Ishikawa (cell line): ENCODE results near the gene EFNA2.

Experiments
- CEBPB ChIP-seq: IDR thresholded peaks from 2 replicates; pipeline ENCODE4 v1.6.1; 2012
- CREB1 ChIP-seq: IDR thresholded peaks from 2 replicates; pipeline ENCODE4 v1.6.1; 2012; ENCODE audit warnings: low read depth
- EGR1 ChIP-seq: IDR thresholded peaks from 2 replicates; pipeline ENCODE4 v1.6.1; 2012
- EP300 ChIP-seq: IDR thresholded peaks from 2 replicates; pipeline ENCODE4 v1.6.1; 2012; ENCODE audit warnings: borderline replicate concordance
- FOXM1 ChIP-seq: IDR thresholded peaks from 2 replicates; pipeline ENCODE4 v1.6.1; 2012; ENCODE audit warnings: low read depth, borderline replicate concordance
- MAX ChIP-seq: IDR thresholded peaks from 2 replicates; pipeline ENCODE4 v1.6.1; 2012
- NFIC ChIP-seq: IDR thresholded peaks from 2 replicates; pipeline ENCODE4 v1.6.1; 2012
- RAD21 ChIP-seq: IDR thresholded peaks from 2 replicates; pipeline ENCODE4 v1.6.1; 2012; ENCODE audit warnings: low read depth
- REST ChIP-seq: IDR thresholded peaks from 2 replicates; pipeline ENCODE4 v1.6.1; 2012; ENCODE audit warnings: low read depth, mild to moderate bottlenecking
- TAF1 ChIP-seq: IDR thresholded peaks from 2 replicates; pipeline ENCODE4 v1.6.1; 2012; ENCODE audit warnings: low read depth, mild to moderate bottlenecking
- TCF12 ChIP-seq: IDR thresholded peaks from 2 replicates; pipeline ENCODE4 v1.6.1; 2012; ENCODE audit warnings: low read depth
- TEAD4 ChIP-seq: IDR thresholded peaks from 2 replicates; pipeline ENCODE4 v1.6.1; 2012
- USF1 ChIP-seq: IDR thresholded peaks from 2 replicates; pipeline ENCODE4 v1.6.1; 2012
- YY1 ChIP-seq: IDR thresholded peaks from 2 replicates; pipeline ENCODE4 v1.6.1; 2012; ENCODE audit warnings: low read depth
- ZBTB7A ChIP-seq: IDR thresholded peaks from 2 replicates; pipeline ENCODE4 v1.6.1; 2012; ENCODE audit warnings: low read depth

The EFNA2 gene

GRCh38 chr19:1307320-1307719 is 21.6 kb downstream of the EFNA2 start:
- TF ChIP-seq EP300 (no peak), REST (no peak), EGR1 (no peak), FOXM1 (no peak), TEAD4 (no peak), MAX (no peak; the same call in 1 of the 2 replicates), RAD21 (no peak), TCF12 (no peak), CREB1 (no peak), NFIC (no peak), USF1 (no peak), ZBTB7A (no peak), YY1 (no peak), CEBPB (no peak), TAF1 (no peak)

GRCh38 chr19:1307755-1308303 is 22.2 kb downstream of the EFNA2 start:
- no peak for TF ChIP-seq NFIC
- no peak for TF ChIP-seq EP300
- peak; percentile 38; the same call in 1 of the 2 replicates for TF ChIP-seq ZBTB7A
- no peak for TF ChIP-seq REST
- no peak for TF ChIP-seq YY1

- no peak for TF ChIP-seq TEAD4
- no peak for TF ChIP-seq CEBPB
- TF ChIP-seq EGR1: no peak
- no peak for TF ChIP-seq FOXM1
- TF ChIP-seq EP300: no peak
- no peak for TF ChIP-seq TAF1
- no peak for TF ChIP-seq ZBTB7A
- no peak for TF ChIP-seq YY1
These were observed 23.0 kb downstream of the EFNA2 start for GRCh38 chr19:1308718-1309117.

GRCh38 chr19:1309977-1310852 is 24.5 kb downstream of the EFNA2 start:
- TF ChIP-seq TCF12: no peak
- no peak for TF ChIP-seq USF1
- no peak for TF ChIP-seq TEAD4
- no peak for TF ChIP-seq TAF1
- no peak for TF ChIP-seq YY1
- peak; percentile 83 for TF ChIP-seq NFIC
- no peak for TF ChIP-seq EP300
- no peak for TF ChIP-seq CREB1
- no peak for TF ChIP-seq RAD21
- TF ChIP-seq MAX: no peak
- no peak for TF ChIP-seq CEBPB
- no peak for TF ChIP-seq FOXM1
- TF ChIP-seq REST: no peak
- TF ChIP-seq EGR1: no peak
- TF ChIP-seq ZBTB7A: 0 out of 2 replicates have a peak, but pooled peaks have one; percentile 9
